AG09309 (cell line): ENCODE data around the gene PSMB10.

Experiments
- DNase-seq: peaks from one replicate; pipeline ENCODE4 v3.0.0-alpha.2; 2010; ENCODE audit warnings: low read depth
- H3K4me3 ChIP-seq: 2 replicates; pipeline ENCODE4 v1.5.1; 2011; ENCODE audit warnings: mild to moderate bottlenecking, low read depth, low read length, moderate library complexity; ENCODE audit not compliant: control insufficient read depth
- CTCF ChIP-seq: IDR thresholded peaks from 2 replicates; pipeline ENCODE4 v1.5.1; 2011; ENCODE audit warnings: mild to moderate bottlenecking, low read depth, low read length, inconsistent platforms; ENCODE audit not compliant: insufficient read depth, control insufficient read depth; ENCODE audit errors: missing control alignments

Gene PSMB10

GRCh38 chr16:67907397-67908180 is 29.1 kb downstream of the PSMB10 start:
- DNase-seq: no peak
- no peak overlapping the region for H3K4me3 ChIP-seq
- no peak for TF ChIP-seq CTCF

DNA sequence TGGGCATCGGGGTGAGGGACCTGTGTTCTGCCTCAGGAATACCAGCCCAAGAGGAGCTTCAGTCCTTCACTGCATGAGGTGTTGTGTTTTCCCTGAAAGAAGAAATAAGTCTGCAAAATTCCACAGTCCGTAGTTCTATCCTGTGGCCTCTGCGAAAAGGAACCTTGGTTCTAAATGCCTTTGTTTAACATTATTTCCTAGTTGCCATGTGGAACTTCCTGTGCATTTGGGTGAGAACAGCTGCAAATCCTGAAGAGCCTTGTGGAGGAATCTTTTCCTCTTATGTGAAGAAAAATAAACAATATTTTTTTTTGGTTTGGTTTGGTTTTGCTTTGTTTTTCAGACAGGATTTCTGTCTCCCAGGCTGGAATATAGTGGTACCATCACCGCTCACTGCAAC is 33.8 kb downstream of the PSMB10 start:
- DNase-seq: no peak

GRCh38 chr16:67901734-67902133 is 34.9 kb downstream of the PSMB10 start:
- no peak for DNase-seq
- TF ChIP-seq CTCF: no peak
- no peak overlapping the region for H3K4me3 ChIP-seq

More for the DNA sequence above, 33.8 kb downstream of the PSMB10 start:
- H3K4me3 ChIP-seq: no peak overlapping the region
- TF ChIP-seq CTCF: no peak

GRCh38 chr16:67897231-67897630 is 39.4 kb downstream of the PSMB10 start:
- H3K4me3 ChIP-seq: no peak overlapping the region
- no peak for DNase-seq
- no peak for TF ChIP-seq CTCF

DNA sequence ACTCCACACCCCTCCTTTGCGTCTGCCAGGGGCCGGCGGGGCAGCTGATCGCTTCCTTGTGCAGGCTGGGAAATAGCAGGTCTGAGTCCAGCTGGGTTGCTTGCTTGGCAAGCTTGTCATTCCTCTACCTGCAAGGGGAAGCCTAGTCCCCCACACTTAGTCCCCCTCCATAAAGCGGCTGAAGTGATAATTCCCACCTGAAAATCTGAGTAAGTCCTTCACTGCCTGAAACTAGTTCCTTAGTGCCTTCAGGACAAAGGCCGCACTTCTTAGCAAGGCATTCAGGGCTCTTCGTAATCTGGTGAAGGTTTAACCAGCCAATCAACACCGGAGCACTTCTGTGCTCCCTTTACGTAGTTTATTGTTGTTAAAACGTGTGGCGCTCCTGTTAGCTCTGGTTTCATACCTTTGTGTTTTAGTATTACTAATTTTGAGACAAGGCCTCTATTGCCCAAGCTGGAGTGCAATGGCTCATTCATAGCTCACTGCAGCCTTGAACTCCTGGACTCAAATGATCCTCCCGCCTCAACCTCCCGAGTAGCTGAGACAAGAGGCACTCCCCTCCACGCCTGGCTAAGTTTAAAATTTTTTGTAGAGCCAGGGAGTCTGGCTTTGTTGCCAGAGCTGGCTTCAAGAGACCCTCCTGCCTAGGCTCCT is 42.8 kb downstream of the PSMB10 start:
- TF ChIP-seq CTCF: no peak
- H3K4me3 ChIP-seq: peak overlapping the region; percentile 86
- no peak for DNase-seq

- DNase-seq: peak; percentile 71
- TF ChIP-seq CTCF: no peak
- H3K4me3 ChIP-seq: peak within 1 kb of the TSS; percentile 86
Measured at GRCh38 chr16:67892899-67893742, 43.5 kb downstream of the PSMB10 start, which contains the start of gene PSKH1. TSS of gene PSKH1 (plus strand) at chr16:67893254. CDS start at chr16:67908750, 15,496 bp downstream.
